Coronary artery (tissue), 2 donors: ENCODE measurements around the gene SLC5A5.
"Not testable (repeated sequence)": the region's sequence is repeated elsewhere in the genome, so short reads cannot be mapped to it uniquely, and the experiment has no call there.

Source experiments
- DNase-seq: peaks from one replicate; pipeline ENCODE4 v3.0.0-alpha.2; 2017; ENCODE audit warnings: low spot score
- H3K27ac ChIP-seq, 2 donors: fragments of 200-600 bp; sonication (generic); one replicate each; pipeline ENCODE4 v1.5.1; 2016 to 2019
- H3K4me3 ChIP-seq: fragments of 200-600 bp; sonication (generic); 2 replicates; pipeline ENCODE4 v1.5.1; 2016; ENCODE audit warnings: mild to moderate bottlenecking, moderate library complexity
- TF ChIP-seq, protein P1 (sequence below): fragments of 200-600 bp; sonication (generic); IDR thresholded peaks from one replicate; pipeline ENCODE4 v1.5.1; 2019; ENCODE audit warnings: antibody characterized with exemption

SLC5A5 gene

DNA sequence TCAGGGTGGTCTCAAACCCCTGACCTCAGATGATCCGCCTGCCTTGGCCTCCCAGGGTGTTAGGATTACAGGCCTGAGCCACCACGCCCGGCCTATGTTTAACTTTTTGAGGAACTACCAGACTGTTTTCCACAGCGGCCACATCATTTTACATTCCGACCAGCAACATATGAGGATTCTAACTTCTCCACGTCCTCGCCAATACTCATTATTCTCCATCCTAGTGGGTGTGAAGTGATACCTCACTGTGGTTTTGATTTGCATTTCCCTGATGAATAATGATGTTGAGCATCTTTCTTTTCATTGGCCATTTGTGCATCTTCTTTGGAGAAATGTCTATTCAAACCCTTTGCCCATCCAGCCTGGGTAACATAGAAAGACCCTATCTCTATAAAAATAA, 14.8 kb downstream of the SLC5A5 start:
- TF ChIP-seq, protein P1, sequence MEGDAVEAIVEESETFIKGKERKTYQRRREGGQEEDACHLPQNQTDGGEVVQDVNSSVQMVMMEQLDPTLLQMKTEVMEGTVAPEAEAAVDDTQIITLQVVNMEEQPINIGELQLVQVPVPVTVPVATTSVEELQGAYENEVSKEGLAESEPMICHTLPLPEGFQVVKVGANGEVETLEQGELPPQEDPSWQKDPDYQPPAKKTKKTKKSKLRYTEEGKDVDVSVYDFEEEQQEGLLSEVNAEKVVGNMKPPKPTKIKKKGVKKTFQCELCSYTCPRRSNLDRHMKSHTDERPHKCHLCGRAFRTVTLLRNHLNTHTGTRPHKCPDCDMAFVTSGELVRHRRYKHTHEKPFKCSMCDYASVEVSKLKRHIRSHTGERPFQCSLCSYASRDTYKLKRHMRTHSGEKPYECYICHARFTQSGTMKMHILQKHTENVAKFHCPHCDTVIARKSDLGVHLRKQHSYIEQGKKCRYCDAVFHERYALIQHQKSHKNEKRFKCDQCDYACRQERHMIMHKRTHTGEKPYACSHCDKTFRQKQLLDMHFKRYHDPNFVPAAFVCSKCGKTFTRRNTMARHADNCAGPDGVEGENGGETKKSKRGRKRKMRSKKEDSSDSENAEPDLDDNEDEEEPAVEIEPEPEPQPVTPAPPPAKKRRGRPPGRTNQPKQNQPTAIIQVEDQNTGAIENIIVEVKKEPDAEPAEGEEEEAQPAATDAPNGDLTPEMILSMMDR, result no peak
- H3K4me3 ChIP-seq, result no peak overlapping the region
- DNase-seq, result no peak
- no peak overlapping the region for H3K27ac ChIP-seq

DNA sequence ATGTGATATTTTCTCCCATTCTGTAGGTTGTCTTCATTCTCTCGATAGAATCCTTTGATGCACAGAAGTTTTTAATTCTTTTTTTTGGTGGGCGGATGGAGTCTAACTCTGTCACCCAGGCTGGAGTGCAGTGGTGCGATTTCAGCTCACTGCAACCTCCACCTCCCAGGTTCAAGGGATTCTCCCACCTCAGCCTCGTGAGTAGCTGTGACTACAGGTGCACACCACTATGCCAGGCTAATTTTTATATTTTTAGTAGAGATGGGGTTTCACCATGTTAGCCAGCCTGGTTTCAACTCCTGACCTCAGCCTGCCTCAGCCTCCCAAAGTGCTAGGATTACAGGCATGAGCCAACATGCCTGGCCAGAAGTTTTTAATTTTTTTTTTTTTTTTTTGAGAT, 15.5 kb downstream of the SLC5A5 start:
- not testable (repeated sequence) for DNase-seq, H3K27ac ChIP-seq, H3K4me3 ChIP-seq

DNA sequence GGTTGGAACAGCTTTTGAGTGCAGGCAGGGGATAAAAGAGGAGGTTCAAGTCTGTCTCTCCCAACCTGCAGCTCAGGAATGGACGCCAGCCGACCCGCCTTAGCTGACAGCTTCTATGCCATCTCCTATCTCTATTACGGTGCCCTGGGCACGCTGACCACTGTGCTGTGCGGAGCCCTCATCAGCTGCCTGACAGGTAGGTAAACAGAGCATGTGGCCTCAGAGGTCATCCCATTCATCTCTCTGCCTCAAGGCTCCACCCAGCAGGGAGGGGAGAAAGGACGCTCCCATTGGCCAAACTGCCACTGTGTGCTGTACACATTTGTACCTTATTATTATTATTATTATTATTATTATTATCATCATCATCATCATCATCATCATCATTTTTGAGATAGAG, 16.5 kb downstream of the SLC5A5 start:
- DNase-seq, result no peak
- TF ChIP-seq, protein P1, result no peak
- H3K4me3 ChIP-seq, result no peak overlapping the region
- H3K27ac ChIP-seq, result no peak overlapping the region

DNA sequence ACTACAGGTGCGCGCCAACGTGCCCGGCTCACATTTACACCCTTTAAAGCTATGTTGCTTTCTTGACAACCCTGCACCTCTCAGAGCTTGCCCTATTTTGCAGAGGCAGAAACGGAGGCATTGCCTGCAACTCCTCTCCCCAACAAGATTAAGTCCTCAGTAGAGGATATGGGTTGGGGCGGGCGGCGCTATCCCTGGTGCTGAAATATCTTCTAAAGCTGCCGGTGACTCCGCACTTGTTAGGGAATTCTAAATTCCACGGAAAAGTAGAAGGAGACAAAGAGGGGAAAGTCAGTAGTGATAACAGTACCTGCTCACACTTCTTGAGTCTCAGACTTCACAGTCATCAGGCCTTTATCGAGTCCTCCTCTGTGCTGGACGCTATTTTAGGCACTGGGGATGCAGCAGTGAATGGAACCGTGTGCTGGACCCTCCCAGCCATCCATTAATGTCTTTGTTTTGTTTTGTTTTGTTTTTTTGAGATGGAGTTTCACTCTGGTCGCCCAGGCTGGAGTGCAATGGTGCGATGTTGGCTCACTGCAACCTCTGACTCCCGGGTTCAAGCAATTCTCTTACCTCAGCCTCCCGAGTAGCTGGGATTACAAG, 18.0 kb downstream of the SLC5A5 start:
- TF ChIP-seq, protein P1, result no peak
- H3K27ac ChIP-seq, result no peak overlapping the region
- no peak for DNase-seq
- H3K4me3 ChIP-seq, result no peak overlapping the region

DNA sequence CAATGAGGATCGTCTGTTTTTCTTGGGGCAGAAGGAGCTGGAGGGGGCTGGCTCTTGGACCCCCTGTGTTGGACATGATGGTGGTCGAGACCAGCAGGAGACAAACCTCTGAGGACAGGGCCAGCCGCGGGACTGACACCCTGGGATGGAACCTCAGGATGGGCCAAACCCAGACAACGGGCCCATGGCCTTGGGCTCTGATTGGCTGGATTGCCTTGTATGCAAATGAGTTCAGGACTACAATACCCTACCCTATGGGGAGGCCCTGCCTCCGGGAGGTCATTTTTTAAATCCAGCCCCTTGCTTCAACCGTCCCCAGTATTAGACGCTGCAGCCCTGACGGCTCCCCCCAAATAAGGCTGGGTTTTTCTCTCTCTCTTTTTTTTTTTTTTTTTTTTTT, 22.0 kb downstream of the SLC5A5 start:
- TF ChIP-seq, protein P1, result no peak
- DNase-seq, result no peak
- Histone ChIP-seq H3K4me3 (no peak overlapping the region), H3K27ac (no peak overlapping the region)

DNA sequence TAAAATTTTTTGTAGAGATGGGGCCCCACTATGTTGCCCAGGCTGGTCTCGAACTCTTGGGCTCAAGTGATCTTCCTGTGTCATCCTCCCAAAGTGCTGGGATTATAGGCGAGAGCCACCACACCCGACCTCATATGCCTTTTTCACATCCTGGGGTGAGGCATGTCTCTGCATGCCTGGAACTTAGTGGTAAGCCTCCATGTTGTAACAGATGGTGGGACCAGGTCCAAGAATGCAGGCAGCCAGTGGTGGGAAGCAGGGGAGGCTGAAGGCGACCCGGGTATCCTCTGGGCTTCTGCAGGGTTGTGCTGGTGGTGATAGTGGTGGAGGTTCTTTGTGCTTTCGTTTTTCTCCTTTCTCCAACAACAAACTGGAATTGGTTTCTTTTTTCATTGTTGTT, 31.0 kb downstream of the SLC5A5 start:
- no peak overlapping the region for H3K4me3 ChIP-seq
- no peak for DNase-seq
- no peak overlapping the region for H3K27ac ChIP-seq
- TF ChIP-seq, protein P1, result no peak

DNA sequence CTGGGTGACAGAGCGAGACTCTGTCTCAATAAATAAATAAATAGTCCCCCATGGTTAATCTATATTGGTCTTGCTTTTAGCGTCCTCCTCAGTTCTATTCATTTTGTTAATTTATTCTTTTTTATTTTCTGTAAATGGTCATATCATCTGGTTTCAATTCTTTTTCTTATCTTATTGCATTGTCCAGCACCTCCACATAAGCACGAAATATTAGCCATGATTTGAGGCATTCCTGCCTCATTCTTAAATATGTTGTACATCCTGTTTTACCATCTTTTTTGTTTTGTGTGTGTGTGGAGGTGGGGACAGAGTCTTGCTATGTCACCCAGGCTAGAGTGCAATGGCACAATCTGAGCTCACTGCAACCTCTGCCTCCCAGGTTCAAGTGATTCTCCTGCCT, 36.5 kb downstream of the SLC5A5 start:
- no peak overlapping the region for H3K27ac ChIP-seq
- no peak overlapping the region for H3K4me3 ChIP-seq
- DNase-seq, result no peak
- TF ChIP-seq, protein P1, result no peak
